GM12873 (cell line): ENCODE data around the gene JTB.

Source experiments
- CTCF ChIP-seq: IDR thresholded peaks from 2 replicates; pipeline ENCODE4 v1.5.1; 2012; ENCODE audit warnings: low read depth, mild to moderate bottlenecking, moderate library complexity, low read length, control low read depth; ENCODE audit not compliant: insufficient read depth; ENCODE audit errors: missing control alignments

Gene JTB

GRCh38 chr1:153938996-153939395 lies 38.5 kb downstream of the JTB start:
- no peak for TF ChIP-seq CTCF

GRCh38 chr1:153937331-153937730 lies 40.1 kb downstream of the JTB start:
- no peak for TF ChIP-seq CTCF

GRCh38 chr1:153936011-153936802 lies 41.3 kb downstream of the JTB start:
- no peak for TF ChIP-seq CTCF

GRCh38 chr1:153934746-153935145 lies 42.7 kb downstream of the JTB start:
- no peak for TF ChIP-seq CTCF

GRCh38 chr1:153933955-153934354 lies 43.5 kb downstream of the JTB start:
- no peak for TF ChIP-seq CTCF

- no peak for TF ChIP-seq CTCF
Observed at GRCh38 chr1:153933430-153933829, 44.0 kb downstream of the JTB start.

- no peak for TF ChIP-seq CTCF
Observed at GRCh38 chr1:153932156-153933131, 45.0 kb downstream of the JTB start.
